Neural progenitor cell (in vitro differentiated cells): Measurements from ENCODE around the gene GTPBP6.

ENCODE experiments used
- CTCF ChIP-seq: fragments of 200-600 bp; sonication (generic); IDR thresholded peaks from 2 replicates; pipeline ENCODE4 v1.5.1; 2017; ENCODE audit warnings: antibody characterized with exemption, mild to moderate bottlenecking
- EZH2 ChIP-seq: fragments of 200-600 bp; sonication (generic); IDR thresholded peaks from 2 replicates; pipeline ENCODE4 v1.6.1; 2017; ENCODE audit warnings: antibody characterized with exemption, mild to moderate bottlenecking, moderate library complexity

- TF ChIP-seq CTCF (no peak), EZH2 (no peak)
Measured at GRCh38 chrX:349702-350101, 31.1 kb upstream of the GTPBP6 start.
